Activated CD4-positive, alpha-beta T cell treated with anti-CD3 and anti-CD28 coated beads, Interleukin-2, amount 50 U/mL, for 16 hours (primary cell): ENCODE measurements around the gene MSANTD2.

Experiments
- DNase-seq: peaks from one replicate; pipeline ENCODE4 v3.0.0-alpha.2; 2020

MSANTD2 gene

DNA sequence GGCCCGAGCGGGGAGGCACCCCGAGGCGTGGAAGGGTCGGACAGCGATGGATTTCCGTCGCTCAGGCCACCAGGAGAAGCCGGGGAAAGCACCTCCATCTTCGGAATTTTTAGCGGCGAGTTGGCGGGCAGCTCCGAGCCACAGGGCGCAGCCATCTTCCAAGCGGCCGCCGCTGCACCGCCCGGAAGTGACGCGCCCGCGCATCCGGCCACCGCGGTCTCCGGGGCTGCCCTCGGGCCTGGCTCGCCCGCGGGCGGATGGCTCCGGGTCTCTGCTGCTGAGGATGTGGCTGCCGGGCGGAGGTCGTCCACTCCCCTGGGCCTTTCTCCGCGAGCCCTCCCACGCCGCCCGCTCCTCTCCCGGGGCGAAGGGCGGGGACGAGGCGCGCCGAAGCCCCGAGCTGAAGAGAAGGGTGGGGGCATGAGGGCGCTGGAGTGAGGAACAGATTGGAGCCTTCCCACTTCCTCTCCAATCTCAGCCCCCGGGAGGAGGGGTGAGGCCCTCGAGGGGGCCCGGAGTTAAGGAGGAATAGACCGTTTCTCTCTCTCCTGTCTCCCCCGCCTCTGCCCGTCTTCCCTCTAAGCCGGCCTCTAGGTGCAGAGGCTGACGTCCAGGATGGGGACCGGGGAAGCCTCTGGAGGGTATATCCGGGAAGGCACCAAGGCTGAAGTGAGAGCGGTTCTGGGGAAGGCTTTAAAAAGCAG, at the start of gene MSANTD2:
MSANTD2 (minus strand) TSS at position 181 of the 704 bp plus-strand sequence; CDS start at position 155, 26 bp downstream.
- DNase-seq: peak; percentile 79

DNA sequence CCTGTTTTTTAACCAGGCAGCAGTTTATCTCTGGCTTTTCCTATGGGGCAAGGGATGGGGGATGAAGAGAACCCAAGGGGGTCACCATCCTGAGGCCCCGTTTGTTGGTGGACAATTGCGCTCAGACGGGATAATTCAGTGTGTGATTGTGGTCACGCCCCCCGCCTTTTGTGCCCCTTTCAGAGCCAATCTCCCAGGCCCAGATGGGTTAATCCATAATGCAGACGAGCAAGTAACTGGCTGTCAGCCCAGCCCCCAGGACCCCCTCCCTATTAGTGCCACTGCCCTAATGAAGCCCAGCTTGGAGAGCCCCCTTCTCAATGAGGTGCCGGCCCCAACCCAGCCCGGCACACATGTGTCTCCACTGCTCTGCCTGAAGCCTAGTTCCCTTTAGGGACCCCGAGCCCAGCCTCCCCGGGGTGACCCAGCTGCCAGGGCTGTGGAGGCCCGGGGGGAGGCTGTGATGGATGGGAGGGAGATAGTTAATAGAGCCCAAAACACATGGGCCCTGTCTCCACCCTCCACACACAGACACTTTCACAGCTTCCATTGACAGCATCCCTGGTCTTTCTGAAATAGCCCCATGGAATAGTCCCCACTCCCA, 46.0 kb upstream of the MSANTD2 start:
- DNase-seq: no peak

DNA sequence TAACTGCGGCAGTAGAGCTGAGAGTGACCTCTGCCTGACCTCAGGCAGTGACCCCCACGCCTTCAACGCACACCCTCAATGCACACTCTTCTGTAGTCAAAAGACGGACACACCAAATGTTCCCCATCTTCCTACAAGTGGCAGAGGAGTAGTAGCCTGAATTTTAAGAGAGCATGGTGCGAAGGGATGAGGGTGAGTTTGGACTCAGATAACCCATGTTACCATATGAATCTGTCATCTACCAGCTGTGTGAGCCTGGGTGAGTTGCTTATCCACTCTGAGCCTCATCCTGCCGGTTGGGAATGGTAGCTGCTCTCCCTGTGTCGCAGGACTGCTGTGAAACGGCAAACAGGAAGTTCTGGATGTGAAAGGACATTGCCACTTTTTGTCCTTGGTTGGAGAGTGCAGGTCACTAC, 44.5 kb upstream of the MSANTD2 start:
- DNase-seq: no peak

DNA sequence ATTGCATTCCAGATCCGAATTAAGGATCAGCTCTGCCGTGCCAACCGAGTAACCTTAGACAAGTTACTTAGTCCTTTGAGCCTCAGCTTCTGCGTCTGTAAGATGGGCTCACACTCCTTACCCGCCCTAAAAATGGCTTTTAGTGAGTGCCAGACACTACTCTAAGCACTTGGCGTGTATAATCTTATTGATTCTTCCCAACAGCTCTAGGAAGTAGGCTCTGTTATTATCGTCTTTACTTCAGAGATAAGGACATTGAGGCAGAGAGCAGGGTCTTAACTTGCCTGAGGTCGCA, 43.4 kb upstream of the MSANTD2 start:
- DNase-seq: no peak

DNA sequence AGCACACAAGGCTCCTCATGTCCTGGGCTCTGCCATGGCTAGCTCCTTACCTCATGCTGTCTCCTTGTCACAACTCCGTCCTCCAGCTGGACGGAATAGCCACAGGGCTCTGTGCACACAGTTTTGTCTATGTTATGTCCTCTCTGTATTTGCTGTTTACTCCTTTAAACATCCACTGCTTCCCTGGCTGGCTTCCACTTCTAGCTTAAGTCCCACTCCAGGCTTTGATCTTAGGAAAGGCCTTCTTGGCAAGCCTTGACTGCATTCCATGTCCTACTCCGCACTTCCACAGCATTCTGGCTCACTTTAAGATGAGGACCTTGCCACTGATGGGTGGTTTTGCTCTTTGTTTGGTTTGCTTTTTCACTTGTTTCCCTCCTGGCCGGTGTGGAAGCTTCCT, 42.1 kb upstream of the MSANTD2 start:
- DNase-seq: no peak

DNA sequence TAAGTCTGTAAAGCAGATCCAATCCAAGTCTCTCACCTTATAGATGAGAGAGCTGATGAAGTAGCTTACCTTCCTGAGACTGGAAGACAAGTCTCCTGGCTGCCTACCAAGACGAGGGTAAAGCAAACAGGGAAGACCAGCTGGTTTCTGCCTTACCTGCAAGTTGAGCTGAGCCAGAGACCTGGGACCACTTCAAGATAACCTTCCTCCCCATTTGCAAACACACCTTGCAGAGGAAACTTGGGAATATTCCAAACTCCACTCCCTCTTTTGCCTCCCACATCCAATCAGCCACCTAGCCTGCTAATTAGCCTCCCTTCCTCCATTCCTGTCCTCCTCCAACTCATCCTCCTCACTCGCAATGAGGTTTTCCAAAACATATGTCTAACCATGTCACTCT, 41.6 kb upstream of the MSANTD2 start:
- no peak for DNase-seq

DNA sequence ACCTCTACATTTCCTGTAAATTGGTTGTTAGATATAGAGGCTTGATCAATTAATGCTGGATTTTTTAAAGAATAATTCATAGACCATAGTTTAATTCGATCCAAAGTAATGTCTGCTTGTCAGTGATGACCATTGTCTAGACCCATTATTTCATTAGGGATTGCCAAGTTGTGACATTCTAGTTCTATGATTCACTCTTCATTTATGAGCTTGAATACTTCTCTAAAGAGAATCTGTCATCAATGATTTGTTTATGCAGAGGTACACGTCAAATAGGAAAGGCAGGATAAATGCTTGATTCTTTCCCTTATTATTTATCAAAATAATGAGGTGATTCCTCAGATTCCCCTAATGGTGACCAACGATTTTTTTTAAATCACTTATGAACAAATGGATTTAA, 41.0 kb upstream of the MSANTD2 start:
- no peak for DNase-seq

DNA sequence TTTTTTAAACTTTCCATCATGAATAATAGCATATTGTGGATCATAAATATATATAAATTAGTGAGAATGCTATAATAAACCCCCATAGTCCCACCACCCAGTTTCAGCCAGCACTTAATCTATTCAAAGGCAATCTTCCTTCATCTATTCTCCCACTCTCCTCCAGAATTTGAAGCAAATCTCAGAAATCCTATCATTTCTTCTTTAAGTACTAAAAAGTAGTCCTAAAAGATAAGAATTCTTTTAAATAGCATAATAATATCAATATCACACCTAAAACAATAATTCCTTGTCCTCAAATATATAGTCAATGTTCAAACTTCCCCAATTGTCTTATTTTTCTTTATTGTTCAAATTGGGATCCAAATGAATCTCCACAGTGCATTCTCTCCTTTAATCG, 40.5 kb upstream of the MSANTD2 start:
- DNase-seq: no peak

DNA sequence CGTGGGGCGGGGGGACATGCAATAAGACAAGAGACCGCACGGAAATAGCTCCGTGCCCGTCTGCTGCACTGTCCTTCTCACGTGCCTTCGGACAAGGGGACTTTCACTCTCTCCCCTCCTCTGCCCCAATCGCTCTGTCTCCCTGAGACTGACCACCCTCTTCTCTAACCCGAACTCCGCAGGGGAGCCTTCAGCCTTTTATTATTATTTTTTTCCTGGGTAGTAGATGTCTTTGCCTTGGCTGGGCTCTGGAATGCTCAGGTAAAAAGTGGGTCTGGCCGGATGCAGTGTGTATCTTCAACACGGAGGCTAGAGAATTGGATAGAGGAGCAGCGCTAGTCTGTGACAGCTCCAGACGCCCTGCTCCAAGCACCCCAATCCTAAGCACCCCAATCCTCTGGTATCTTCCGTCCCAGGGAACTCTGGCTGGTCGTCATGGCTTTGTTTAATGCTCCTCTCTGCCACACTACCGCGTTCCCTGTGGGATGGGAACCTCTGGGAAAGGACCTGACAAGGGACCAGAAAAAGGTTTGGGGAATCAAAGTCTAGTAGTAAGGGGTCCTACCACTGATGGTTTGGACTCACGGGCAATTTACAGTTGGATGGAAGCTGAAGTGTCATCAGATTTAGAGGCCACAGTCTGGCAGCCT, 39.9 kb upstream of the MSANTD2 start:
- DNase-seq: no peak

DNA sequence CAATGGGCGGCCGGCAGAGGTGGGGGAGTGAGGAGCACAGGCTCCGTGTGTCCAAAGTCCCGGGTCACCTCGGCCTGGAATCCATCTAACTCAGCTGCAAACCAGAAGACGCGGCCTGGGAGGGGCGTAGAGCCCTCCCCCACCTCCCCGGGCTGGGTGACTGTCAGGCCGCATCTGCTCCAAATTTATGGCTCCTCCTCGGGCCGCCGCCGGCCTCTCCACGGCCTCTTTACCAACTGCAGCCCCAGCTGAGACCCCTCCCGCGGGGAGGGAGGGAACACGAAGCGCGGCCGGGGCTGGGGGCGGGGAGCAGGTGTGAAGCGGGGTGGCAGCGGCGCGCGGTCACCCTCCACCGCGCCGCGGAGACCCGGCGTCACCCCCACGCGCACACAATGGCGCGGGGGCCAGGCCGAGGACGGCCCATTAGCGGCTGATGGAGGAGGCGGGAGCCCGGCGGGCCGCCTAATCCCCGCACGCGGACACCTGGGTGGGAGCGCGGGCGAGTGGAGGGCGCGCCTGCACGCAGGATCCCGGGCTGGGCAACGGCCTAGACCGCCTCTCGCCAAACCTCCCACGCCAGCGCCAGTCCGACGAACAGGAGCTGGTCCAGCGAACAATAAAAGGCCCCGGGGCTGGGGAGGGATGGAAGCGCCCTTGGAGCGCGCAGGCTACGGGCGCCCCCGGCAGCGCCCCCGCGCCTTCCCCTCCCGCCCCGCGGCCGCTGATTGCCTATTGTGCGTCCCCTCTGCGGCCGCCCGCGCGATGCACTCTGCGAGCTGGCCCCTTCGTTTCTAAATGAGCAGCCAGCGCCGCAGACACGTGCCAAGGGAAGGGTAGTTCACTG, 39.1 kb upstream of the MSANTD2 start:
- DNase-seq: no peak

DNA sequence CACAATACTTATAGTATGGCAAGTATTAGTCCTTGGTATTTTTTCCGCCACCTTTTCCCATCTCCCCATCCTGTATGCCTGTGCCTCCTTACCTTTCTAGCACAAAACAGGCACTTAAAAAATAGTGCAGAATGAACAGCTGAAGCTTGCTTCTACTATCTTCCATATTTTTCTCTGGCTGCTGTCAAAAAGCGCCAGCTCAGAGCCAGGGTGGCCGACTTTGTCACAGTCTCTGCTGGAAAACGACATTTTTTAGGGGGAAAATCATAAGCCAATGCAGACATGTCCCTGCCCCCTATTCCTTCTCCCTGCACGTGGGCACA, 38.6 kb upstream of the MSANTD2 start:
- no peak for DNase-seq

DNA sequence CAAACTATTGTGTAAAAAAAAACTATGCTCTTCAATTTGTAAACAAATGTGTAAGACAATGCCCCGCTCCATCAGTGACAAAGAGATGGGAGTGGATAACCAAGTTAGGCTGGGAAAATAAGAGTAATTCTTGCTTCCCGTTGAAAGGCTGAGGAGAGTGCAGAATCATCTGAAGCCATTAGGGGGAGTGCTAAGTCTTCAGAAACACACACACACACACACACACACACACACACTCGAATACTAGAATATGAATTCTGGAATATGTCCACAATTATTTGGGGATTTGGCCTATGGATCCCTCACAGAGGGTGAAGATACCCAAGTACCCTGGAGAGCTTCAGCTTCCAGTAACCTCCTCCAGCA, 37.3 kb upstream of the MSANTD2 start:
- DNase-seq: peak; percentile 32

DNA sequence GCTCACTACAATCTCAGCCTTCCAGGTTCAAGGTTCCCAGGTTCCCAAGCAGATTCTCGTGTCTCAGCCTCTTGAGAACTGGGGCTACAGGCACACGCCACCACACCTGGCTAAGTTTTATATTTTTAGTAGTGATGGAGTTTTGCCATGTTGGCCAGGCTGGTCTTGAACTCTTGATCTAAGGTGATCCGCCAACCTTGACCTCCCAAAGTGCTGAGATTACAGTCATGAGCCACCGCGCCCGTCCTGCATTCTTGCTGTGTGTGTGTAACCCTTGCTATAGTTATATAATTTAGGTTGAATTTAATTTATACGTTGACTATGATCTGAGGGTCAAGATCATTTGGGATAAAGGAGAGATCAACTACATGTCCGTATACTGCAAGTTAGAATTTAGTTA, 35.7 kb upstream of the MSANTD2 start:
- no peak for DNase-seq

DNA sequence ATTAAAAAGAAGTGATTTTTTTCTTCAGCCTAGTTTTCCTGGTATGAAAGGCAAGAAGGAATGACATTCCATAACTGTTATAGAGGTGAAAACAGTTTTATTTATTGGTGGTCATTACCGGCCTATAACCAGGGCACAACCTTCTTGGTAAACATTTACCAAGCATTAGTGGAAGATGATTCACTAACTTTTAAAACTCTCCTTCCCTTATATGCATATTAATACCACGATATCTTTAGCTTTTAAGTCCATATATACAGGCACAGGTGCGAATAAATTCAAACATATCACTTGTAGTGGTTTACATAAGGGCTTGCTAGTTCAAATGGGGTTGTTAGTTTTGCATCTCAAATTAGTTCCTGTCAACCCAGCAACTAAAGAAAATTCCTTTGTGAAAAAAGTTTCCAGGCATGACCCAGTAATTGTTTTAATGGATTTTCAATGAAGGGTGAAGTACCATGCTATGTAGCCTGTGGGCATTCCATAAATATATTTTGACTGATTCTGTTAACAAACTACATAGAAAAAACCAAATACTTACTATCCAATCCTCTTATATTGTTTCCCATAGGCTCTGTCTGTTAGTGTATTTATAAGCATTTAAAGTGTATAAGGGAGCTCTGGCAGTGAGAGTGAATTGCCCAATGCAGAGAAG, 34.4 kb upstream of the MSANTD2 start:
- DNase-seq: no peak

DNA sequence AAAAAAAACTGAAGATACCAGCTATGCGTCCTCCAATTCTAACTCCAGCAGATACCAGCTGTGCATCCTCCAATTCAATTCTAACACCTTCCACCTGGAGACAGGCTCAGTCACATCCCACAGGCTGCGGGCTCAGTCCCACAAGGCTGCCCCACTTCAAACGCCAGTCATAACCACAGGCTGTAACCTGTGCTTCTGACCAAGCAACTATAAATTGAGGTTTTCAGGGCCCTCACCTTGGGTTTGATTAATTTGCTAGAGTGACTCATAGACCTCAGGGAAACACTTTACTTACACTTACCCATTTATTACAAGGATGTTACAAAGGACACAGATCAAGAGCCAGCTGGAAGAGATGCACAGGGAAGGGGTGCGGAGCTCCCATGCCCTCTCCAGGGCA, 32.4 kb upstream of the MSANTD2 start:
- DNase-seq: no peak

DNA sequence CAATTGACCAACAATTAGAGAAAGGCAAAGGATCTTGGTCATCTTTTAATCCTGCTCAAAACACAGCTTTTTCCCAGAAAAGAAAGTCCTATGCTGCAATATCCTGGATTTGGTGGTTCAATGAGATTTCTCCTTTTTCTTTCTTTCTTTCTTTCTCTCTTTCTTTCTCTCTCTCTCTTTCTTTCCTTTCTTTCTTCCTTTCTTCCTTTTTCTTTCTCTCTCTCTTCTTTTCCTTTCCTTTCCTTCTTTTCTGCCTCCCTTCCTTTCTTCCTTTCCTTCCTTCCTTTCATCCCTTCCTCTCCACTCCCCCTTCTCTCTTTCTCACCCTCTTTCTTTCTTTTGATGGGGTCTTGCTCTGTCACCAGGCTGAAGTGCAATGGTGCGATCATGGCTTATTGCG, 31.7 kb upstream of the MSANTD2 start:
- no peak for DNase-seq

DNA sequence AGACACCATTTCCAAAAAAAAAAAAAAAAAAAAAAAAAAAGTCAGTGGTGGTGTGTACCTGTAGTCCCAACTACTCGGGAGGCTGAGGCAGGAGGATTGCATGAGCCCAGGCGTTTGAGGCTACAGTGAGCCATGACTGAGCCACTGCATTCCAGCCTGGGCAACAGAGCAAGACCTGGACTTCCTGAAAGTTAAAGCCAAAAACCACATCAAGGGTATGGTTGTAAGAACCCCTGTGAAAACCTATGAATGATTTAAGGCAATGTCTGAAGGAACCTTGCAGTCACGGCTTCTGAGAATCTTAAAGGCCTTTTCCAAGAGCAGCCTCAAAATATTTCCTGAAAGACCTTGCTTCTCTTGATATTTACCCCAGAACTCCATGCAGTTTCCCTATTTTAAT, 30.5 kb upstream of the MSANTD2 start:
- DNase-seq: no peak

DNA sequence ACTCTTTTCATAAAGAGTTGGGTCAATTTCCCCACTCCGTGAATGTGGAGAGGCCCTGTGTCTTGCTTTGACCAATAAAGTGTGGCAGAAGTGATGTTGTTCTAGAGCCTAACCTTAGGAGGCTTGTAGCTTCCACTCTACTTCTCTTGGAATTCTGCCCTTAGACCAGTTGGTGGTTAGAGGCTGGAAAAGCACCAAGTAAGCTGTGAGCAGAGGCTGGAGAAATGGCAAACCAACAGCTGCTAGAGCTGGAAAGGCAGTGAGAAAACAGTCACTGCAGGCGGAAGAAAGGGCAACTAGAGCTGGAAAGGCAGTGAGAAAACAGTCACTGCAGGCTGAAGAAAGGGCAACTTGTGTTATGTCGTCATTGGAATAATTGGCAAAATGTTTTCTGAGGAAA, 29.8 kb upstream of the MSANTD2 start:
- DNase-seq: no peak

DNA sequence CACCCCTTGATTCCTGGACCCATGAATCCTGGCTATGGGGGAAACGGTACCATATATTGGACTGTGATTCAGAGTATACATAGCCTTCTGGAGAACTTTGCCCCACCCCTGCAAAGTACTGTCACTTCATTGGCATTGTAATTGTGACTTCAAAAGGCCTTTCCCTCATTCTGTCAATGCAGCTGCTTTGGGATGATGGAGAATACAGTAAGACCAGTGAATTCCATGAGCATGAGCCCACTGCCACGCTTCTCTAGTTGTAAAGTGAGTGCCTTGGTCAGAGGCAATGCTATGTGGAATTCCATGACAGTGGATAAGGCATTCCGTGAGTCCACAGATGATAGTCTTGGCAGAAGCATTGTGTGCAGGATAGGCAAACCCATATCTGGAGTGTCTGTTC, 25.7 kb upstream of the MSANTD2 start:
- no peak for DNase-seq

DNA sequence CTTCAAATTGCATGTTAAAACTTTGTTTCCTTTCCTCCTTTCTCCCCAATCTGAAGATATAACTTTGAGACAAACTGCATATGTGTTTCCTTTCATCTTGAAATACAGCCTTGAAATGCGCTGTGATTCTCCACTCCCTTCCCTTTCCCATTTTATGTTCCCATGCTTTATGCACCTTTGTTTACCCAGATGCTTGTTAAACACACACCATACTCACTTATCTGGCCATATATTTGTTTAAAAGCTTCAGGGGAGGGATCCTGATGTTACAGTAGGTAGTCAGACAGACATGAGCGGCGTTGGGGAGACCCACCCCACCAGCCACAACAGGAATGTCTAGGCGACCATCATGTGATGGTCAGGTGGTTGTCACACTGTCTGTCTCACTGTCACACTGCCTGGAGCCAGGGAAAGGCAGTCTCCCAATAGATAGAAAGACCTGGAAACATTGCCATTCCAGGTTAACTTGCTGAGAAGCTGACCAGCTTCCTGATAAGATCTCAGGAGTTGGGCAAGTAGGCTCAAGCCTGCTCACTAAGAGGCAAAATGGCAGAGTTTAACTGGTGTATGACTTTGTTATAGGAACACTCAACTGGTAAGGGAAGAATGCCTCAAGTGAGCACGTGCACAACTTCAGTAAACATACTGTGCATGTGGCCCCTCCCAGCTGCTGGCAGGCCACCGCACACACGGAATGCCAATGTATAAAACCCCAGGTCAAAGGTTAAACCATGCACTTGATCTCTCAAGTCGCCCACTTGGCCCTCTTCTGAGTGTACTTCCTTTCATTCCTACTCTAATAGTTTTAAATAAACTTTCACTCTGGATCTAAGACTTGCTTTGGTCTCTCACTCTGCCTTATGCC, 23.5 kb upstream of the MSANTD2 start:
- no peak for DNase-seq

DNA sequence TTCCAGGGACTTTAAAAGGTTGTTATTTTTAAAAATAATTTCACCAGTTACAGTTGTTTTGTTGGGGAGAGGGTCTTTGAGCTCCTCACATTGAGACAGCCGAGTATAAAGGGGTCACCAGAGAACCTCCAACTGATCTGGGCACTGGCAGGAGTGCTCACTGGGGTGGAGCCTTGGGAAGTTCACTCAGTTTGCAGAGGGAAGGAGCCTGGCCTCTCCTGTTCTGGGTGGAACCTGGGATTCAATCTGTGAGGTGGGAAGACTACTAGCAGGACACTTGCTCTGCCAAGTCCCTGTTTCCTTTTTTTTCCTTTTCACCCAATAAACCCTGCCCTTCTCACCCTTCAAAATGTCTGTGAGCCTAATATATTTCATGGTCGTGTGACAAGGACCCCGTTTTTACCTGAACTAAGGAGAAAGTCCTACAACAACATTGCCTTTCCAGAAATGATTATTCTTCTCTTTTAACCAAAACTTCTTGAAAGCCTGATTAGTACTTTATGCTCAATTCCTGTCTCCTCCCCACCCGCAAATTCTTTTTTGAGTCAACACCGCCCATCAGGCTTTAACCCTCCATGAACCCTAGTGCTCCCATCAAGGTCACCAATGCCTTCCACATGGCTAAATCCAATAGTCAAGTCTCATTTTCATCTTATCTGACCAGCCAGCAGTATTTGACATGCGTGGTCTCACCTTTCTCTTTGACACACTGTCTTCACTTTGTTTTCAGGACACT, 22.0 kb upstream of the MSANTD2 start:
- DNase-seq: no peak

DNA sequence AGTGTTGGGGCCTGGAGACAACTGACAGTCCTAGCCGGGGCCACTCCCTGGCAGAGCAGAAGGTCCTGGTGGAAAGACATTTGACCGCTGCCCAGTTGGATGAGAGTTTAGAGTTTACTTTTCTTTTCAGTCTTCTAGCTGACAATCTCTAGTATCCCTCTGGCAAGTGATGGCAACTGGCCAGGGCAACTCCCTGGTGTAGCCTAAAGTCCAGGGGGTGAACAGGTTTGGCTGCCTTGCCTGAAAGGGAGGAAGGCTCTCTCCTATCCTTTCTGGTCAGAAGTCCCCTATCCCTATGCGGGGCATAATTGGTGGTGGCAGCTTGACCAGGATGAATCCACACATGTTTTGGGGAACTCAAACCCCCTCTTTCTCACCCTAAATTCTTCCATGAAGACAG, 16.8 kb upstream of the MSANTD2 start:
- no peak for DNase-seq
